Subcutaneous adipose tissue (tissue), 4 donors: ENCODE measurements around the gene SCGB1C2. TPM values are rescaled to one million over a fixed set of nuclear protein-coding genes. Genes with fewer than 3 reads are reported as not detected.

Source experiments
- CTCF ChIP-seq: fragments of 450-650 bp; IDR thresholded peaks from one replicate; pipeline ENCODE4 v1.5.1; 2016; ENCODE audit warnings: low read depth, mild to moderate bottlenecking, control low read depth, antibody characterized with exemption, moderate library complexity
- total RNA-seq, 4 donors: library from RNA; depleted of rRNA; stranded (reverse); fragments of >200 nt; gene quantifications; one replicate each; pipeline ENCODE4 v1.1.0, GENCODE V29; 2016

SCGB1C2 gene
- total RNA-seq, 4 donors from 2014 or later: not detected

GRCh38 chr17:177762-178161, 40.4 kb downstream of the SCGB1C2 start:
- no peak for TF ChIP-seq CTCF

GRCh38 chr17:178292-179065, 41.1 kb downstream of the SCGB1C2 start:
- TF ChIP-seq CTCF: no peak

GRCh38 chr17:179066-179432, 41.7 kb downstream of the SCGB1C2 start:
- no peak for TF ChIP-seq CTCF

GRCh38 chr17:179781-180380, 42.5 kb downstream of the SCGB1C2 start:
- TF ChIP-seq CTCF: no peak

GRCh38 chr17:180381-181244, 43.2 kb downstream of the SCGB1C2 start:
- TF ChIP-seq CTCF: no peak

GRCh38 chr17:181245-182049, 44.1 kb downstream of the SCGB1C2 start, which contains the start of gene DOC2B:
Gene DOC2B, minus strand, starts transcription at chr17:181650. Its CDS starts 171 bp downstream, at chr17:181479.
- no peak for TF ChIP-seq CTCF
